OCI-LY7 (cell line): Measurements from ENCODE around the gene ANO9.

Experiments
- CTCF ChIP-seq: fragments of 200-600 bp; sonication (generic); conservative IDR thresholded peaks from 2 replicates; pipeline ENCODE4 v1.5.1; 2014; ENCODE audit warnings: mild to moderate bottlenecking, antibody characterized with exemption, low read length, moderate library complexity, mixed read lengths
- EZH2phosphoT487 ChIP-seq: fragments of 200-600 bp; sonication (generic); IDR thresholded peaks from 2 replicates; pipeline ENCODE4 v1.6.1; 2018; ENCODE audit warnings: low read depth, borderline replicate concordance, mild to moderate bottlenecking, mixed run types, antibody characterized with exemption, low read length, moderate library complexity, mixed read lengths

- TF ChIP-seq CTCF: no peak
- no peak for TF ChIP-seq EZH2phosphoT487
Measured at GRCh38 chr11:479311-479710, 37.5 kb upstream of the ANO9 start.
